ENCODE results near the gene SLCO1A2.

Gene SLCO1A2

DNA sequence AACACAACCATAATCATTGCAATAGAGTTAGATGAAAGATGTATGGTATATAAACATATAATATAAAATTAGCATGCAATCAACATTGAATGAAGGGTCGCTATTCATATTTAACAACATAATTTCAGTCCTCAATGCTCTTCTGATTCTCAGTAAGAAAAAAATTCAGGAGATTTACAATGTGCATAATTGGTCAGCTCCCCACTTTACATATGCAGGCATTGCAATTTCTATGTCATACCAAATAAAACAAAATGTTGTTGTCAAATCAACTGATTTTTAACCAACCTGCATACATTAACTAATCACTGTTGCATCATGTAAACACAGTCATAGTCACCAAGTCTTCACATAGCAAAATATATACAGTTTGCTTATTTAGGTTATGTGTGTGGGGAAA lies 5.2 kb upstream of the SLCO1A2 start:
- Histone ChIP-seq H3K4me1 (ENCODE audit: control insufficient read depth in 1 of 2, insufficient read depth in 2 of 2, low read length in 2 of 2) (no peaks in the 10 kb centered on the region), H3K9me3 (ENCODE audit: insufficient read depth, low read depth, low read length) (no peaks in the 10 kb centered on the region), H2AFZ (ENCODE audit: insufficient read depth, low read length, poor library complexity) (no peak overlapping the region), H3K4ac (ENCODE audit: low read depth, low read length) (no peak overlapping the region), H3K23ac (ENCODE audit: low read length) (no peak overlapping the region), H4K8ac (ENCODE audit: low read depth, low read length) (no peak overlapping the region), H2BK120ac (ENCODE audit: insufficient read depth, low read length, poor library complexity) (no peak overlapping the region), H3K36me3 (ENCODE audit: control insufficient read depth in 1 of 2, insufficient read depth in 2 of 2, low read length in 2 of 2) (no peaks in the 10 kb centered on the region), H2BK5ac (ENCODE audit: low read depth, low read length, poor library complexity) (no peak overlapping the region), H3K79me2 (ENCODE audit: control insufficient read depth, insufficient read depth, low read length, poor library complexity) (no peaks in the 10 kb centered on the region), H2BK12ac (ENCODE audit: low read length) (no peak overlapping the region), H3K27ac (ENCODE audit: low read depth, low read length) (no peak overlapping the region), H3K9ac (ENCODE audit: low read length) (no peak overlapping the region), H3K14ac (ENCODE audit: low read length) (no peak overlapping the region), H2AK5ac (ENCODE audit: low read length) (no peak overlapping the region), H3K18ac (ENCODE audit: low read length) (no peak overlapping the region), H3K4me3 (ENCODE audit: low read depth, low read length) (no peak overlapping the region), H3K27me3 (ENCODE audit: insufficient read depth, low read length) (no peaks in the 10 kb centered on the region), H3K79me1 (ENCODE audit: low read length) (no peaks in the 10 kb centered on the region), H4K91ac (ENCODE audit: low read depth, low read length) (no peak overlapping the region), H4K12ac (ENCODE audit: low read depth, low read length) (no peak overlapping the region), H3K4me2 (ENCODE audit: low read length) (no peak overlapping the region)
- no CpG with 5 or more reads among the region's 1 CpG for WGBS (ENCODE audit: extremely low coverage, insufficient coverage, insufficient read length)
- DNase-seq, result no peak

DNA sequence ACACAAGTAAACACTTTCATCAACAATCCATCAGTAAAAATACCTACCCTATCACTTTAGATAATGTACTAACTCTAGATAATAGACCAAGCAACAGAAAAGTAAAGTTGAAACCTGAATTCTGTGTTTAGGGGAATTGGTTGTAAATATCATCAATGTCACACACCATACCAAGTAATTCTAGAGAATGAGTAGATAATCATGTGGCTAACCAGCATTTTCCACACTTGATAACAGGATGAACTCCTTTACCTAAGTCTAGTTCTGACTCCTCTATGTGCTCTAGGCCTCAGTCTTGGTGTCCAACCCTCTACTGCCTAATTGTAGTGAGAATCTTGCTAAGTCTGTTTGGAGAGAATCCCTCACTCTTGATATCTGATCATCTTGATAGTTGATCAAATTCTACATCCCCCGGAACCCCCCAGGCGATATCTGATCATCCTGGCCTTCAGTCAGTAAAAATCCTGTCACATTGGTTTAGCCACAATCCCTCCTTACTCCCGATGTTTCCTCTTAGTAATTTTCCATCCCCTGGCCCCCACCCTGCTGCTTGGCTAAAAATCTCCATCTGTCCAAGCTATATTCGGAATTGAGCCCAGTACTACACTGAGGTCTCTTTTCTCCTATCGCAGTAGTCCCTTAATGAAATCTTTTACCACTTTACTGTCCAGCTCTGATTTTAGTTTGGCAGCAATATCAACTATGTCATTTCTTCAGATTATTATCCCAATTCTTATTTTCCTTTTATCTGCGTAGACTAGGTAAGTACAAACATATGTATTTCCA lies 3.4 kb upstream of the SLCO1A2 start:
- Histone ChIP-seq H4K91ac (ENCODE audit: low read depth, low read length) (no peak overlapping the region), H2AK5ac (ENCODE audit: low read length) (no peak overlapping the region), H3K23ac (ENCODE audit: low read length) (no peak overlapping the region), H3K27me3 (ENCODE audit: insufficient read depth, low read length) (no peaks in the 10 kb centered on the region), H3K79me1 (ENCODE audit: low read length) (no peaks in the 10 kb centered on the region), H3K4me3 (ENCODE audit: low read depth, low read length) (no peak overlapping the region), H3K27ac (ENCODE audit: low read depth, low read length) (no peak overlapping the region), H3K9me3 (ENCODE audit: insufficient read depth, low read depth, low read length) (no peaks in the 10 kb centered on the region), H2BK120ac (ENCODE audit: insufficient read depth, low read length, poor library complexity) (no peak overlapping the region), H3K4me2 (ENCODE audit: low read length) (no peak overlapping the region), H3K14ac (ENCODE audit: low read length) (no peak overlapping the region), H3K9ac (ENCODE audit: low read length) (no peak overlapping the region), H4K12ac (ENCODE audit: low read depth, low read length) (no peak overlapping the region), H3K4me1 (ENCODE audit: control insufficient read depth in 1 of 2, insufficient read depth in 2 of 2, low read length in 2 of 2) (no peaks in the 10 kb centered on the region), H3K4ac (ENCODE audit: low read depth, low read length) (no peak overlapping the region), H2BK5ac (ENCODE audit: low read depth, low read length, poor library complexity) (no peak overlapping the region), H3K79me2 (ENCODE audit: control insufficient read depth, insufficient read depth, low read length, poor library complexity) (no peaks in the 10 kb centered on the region), H2BK12ac (ENCODE audit: low read length) (no peak overlapping the region), H3K36me3 (ENCODE audit: control insufficient read depth in 1 of 2, insufficient read depth in 2 of 2, low read length in 2 of 2) (no peaks in the 10 kb centered on the region), H2AFZ (ENCODE audit: insufficient read depth, low read length, poor library complexity) (no peak overlapping the region), H4K8ac (ENCODE audit: low read depth, low read length) (no peak overlapping the region), H3K18ac (ENCODE audit: low read length) (no peak overlapping the region)
- DNase-seq, result no peak
- WGBS (ENCODE audit: extremely low coverage, insufficient coverage, insufficient read length), result no CpG with 5 or more reads among the region's 6 CpGs

DNA sequence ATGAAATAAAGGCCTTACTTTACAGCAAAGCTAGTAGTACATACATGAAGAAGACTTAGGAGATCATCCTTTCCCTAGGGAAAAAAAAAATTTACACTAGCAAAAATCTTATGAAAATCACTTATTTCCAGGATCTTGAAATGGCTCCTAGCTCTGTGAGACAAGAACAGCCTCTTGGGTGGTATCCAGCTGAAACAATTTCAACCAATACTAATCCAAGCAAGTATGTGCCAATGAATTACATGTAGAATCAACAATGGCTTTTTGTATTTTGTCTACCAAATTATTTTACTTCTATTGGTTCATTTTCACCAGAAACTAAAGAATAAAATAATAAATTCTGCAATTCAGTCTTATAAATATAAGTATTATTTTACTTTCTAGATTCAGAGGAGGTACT lies 2.7 kb upstream of the SLCO1A2 start:
- H4K91ac ChIP-seq (ENCODE audit: low read depth, low read length), result no peak overlapping the region
- H3K27ac ChIP-seq (ENCODE audit: low read depth, low read length), result no peak overlapping the region
- H3K79me1 ChIP-seq (ENCODE audit: low read length), result no peaks in the 10 kb centered on the region
- no peak overlapping the region for H2AK5ac ChIP-seq (ENCODE audit: low read length)
- H3K18ac ChIP-seq (ENCODE audit: low read length), result no peak overlapping the region
- no peak overlapping the region for H3K4ac ChIP-seq (ENCODE audit: low read depth, low read length)
- no peaks in the 10 kb centered on the region for H3K27me3 ChIP-seq (ENCODE audit: insufficient read depth, low read length)
- H3K9me3 ChIP-seq (ENCODE audit: insufficient read depth, low read depth, low read length), result no peaks in the 10 kb centered on the region
- no peak overlapping the region for H3K4me2 ChIP-seq (ENCODE audit: low read length)
- H4K12ac ChIP-seq (ENCODE audit: low read depth, low read length), result no peak overlapping the region
- H3K79me2 ChIP-seq (ENCODE audit: control insufficient read depth, insufficient read depth, low read length, poor library complexity), result no peaks in the 10 kb centered on the region
- H3K4me3 ChIP-seq (ENCODE audit: low read depth, low read length), result no peak overlapping the region
- H3K36me3 ChIP-seq (ENCODE audit: control insufficient read depth in 1 of 2, insufficient read depth in 2 of 2, low read length in 2 of 2), result no peaks in the 10 kb centered on the region
- H3K23ac ChIP-seq (ENCODE audit: low read length), result no peak overlapping the region
- H3K9ac ChIP-seq (ENCODE audit: low read length), result no peak overlapping the region
- no peak overlapping the region for H2BK5ac ChIP-seq (ENCODE audit: low read depth, low read length, poor library complexity)
- H2BK12ac ChIP-seq (ENCODE audit: low read length), result no peak overlapping the region
- no peak for DNase-seq
- H2BK120ac ChIP-seq (ENCODE audit: insufficient read depth, low read length, poor library complexity), result no peak overlapping the region
- no peak overlapping the region for H3K14ac ChIP-seq (ENCODE audit: low read length)
- no peak overlapping the region for H2AFZ ChIP-seq (ENCODE audit: insufficient read depth, low read length, poor library complexity)
- H3K4me1 ChIP-seq (ENCODE audit: control insufficient read depth in 1 of 2, insufficient read depth in 2 of 2, low read length in 2 of 2), result no peaks in the 10 kb centered on the region
- H4K8ac ChIP-seq (ENCODE audit: low read depth, low read length), result no peak overlapping the region

DNA sequence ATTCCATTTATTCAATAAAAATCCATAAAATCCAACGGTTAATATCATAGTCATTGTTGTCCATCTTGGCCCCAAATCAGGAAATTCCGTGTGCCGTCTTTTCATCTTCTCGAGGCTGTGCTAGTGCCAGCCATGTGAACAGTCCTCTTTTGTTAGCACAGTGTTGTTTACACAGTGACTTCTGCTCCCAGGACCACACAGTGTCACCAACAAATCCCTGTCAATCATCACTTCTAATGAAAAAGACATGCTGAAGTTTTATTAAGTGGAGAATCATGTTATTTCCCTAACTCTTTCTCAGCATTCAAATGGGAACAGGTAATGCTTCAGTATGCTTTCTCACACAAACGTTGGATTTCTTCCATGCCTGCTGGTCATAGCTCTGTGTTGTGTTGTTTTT lies 1.9 kb upstream of the SLCO1A2 start:
- no peak overlapping the region for H4K91ac ChIP-seq (ENCODE audit: low read depth, low read length)
- H3K9ac ChIP-seq (ENCODE audit: low read length), result no peak overlapping the region
- no peak overlapping the region for H2BK12ac ChIP-seq (ENCODE audit: low read length)
- no peaks in the 10 kb centered on the region for H3K36me3 ChIP-seq (ENCODE audit: control insufficient read depth in 1 of 2, insufficient read depth in 2 of 2, low read length in 2 of 2)
- no peaks in the 10 kb centered on the region for H3K79me2 ChIP-seq (ENCODE audit: control insufficient read depth, insufficient read depth, low read length, poor library complexity)
- no peak overlapping the region for H3K18ac ChIP-seq (ENCODE audit: low read length)
- H2BK5ac ChIP-seq (ENCODE audit: low read depth, low read length, poor library complexity), result no peak overlapping the region
- no peak overlapping the region for H2AK5ac ChIP-seq (ENCODE audit: low read length)
- H3K4me1 ChIP-seq (ENCODE audit: control insufficient read depth in 1 of 2, insufficient read depth in 2 of 2, low read length in 2 of 2), result no peaks in the 10 kb centered on the region
- no peaks in the 10 kb centered on the region for H3K27me3 ChIP-seq (ENCODE audit: insufficient read depth, low read length)
- H4K8ac ChIP-seq (ENCODE audit: low read depth, low read length), result no peak overlapping the region
- no peaks in the 10 kb centered on the region for H3K79me1 ChIP-seq (ENCODE audit: low read length)
- no peak overlapping the region for H4K12ac ChIP-seq (ENCODE audit: low read depth, low read length)
- H2AFZ ChIP-seq (ENCODE audit: insufficient read depth, low read length, poor library complexity), result no peak overlapping the region
- H3K4me3 ChIP-seq (ENCODE audit: low read depth, low read length), result no peak overlapping the region
- H3K4ac ChIP-seq (ENCODE audit: low read depth, low read length), result no peak overlapping the region
- H3K4me2 ChIP-seq (ENCODE audit: low read length), result no peak overlapping the region
- H3K27ac ChIP-seq (ENCODE audit: low read depth, low read length), result no peak overlapping the region
- H3K14ac ChIP-seq (ENCODE audit: low read length), result no peak overlapping the region
- H2BK120ac ChIP-seq (ENCODE audit: insufficient read depth, low read length, poor library complexity), result no peak overlapping the region
- no peak overlapping the region for H3K23ac ChIP-seq (ENCODE audit: low read length)
- WGBS (ENCODE audit: extremely low coverage, insufficient coverage, insufficient read length), result no CpG with 5 or more reads among the region's 5 CpGs
- no peaks in the 10 kb centered on the region for H3K9me3 ChIP-seq (ENCODE audit: insufficient read depth, low read depth, low read length)
- no peak for DNase-seq

Data from trophoblast cell (in vitro differentiated cells and primary cell).